HepG2 (cell line): ENCODE measurements around the gene DNAJC4. TPM values are rescaled to one million over a fixed set of nuclear protein-coding genes. Genes with fewer than 3 reads are reported as not detected.
A peak's percentile ranks its signal among the peaks of the same experiment; 100 is the strongest.

ENCODE experiments used
- ARID3A ChIP-seq: IDR thresholded peaks from 2 replicates; pipeline ENCODE4 v1.6.1; 2012; ENCODE audit warnings: low read depth, low read length, improper control_type of control experiment
- E2F1 ChIP-seq: sonication (generic); formaldehyde crosslinking; IDR thresholded peaks from 2 replicates; pipeline ENCODE4 v1.5.0; 2020; ENCODE audit warnings: missing genetic modification reagents
- HMGA1 ChIP-seq: sonication (generic); formaldehyde crosslinking; conservative IDR thresholded peaks from 2 replicates; pipeline ENCODE4 v1.4.0; 2020; ENCODE audit warnings: missing genetic modification reagents
- NONO ChIP-seq, 2 experiments: fragments of 450-650 bp in 1 of 2; sonication (generic) in 1 of 2; formaldehyde crosslinking in 1 of 2; IDR thresholded peaks in 1 of 2; conservative IDR thresholded peaks in 1 of 2; 2 replicates each; pipeline versions ENCODE4 v1.6.1 to v1.8.0; 2017 to 2022; ENCODE audit warnings: mild to moderate bottlenecking in 1 of 2, missing genetic modification reagents in 1 of 2, moderate library complexity in 1 of 2
- POLR2AphosphoS2 ChIP-seq: IDR thresholded peaks from 2 replicates; pipeline ENCODE4 v1.6.1; 2011; ENCODE audit warnings: low read depth, low read length, improper control_type of control experiment
- THAP9 ChIP-seq: sonication (generic); formaldehyde crosslinking; IDR thresholded peaks from 2 replicates; pipeline ENCODE4; 2020; ENCODE audit warnings: missing genetic modification reagents, mild to moderate bottlenecking, borderline replicate concordance
- ZBTB40 ChIP-seq, 2 experiments: fragments of 450-650 bp in 1 of 2; sonication (generic) in 1 of 2; formaldehyde crosslinking in 1 of 2; IDR thresholded peaks; 2 replicates each; pipeline versions ENCODE4 v1.6.1 to v1.8.0; 2016 to 2022; ENCODE audit warnings: antibody characterized with exemption in 1 of 2, mild to moderate bottlenecking in 1 of 2, missing genetic modification reagents in 1 of 2
- ZNF503 ChIP-seq: sonication (generic); formaldehyde crosslinking; IDR thresholded peaks from 2 replicates; pipeline ENCODE4 v1.4.0; 2020; ENCODE audit warnings: missing genetic modification reagents
- polyA plus RNA-seq, 8 experiments: library from polyadenylated mRNA; depleted of rRNA in 3 of 8; stranded (reverse) in 7 of 8; unstranded in 1 of 8; fragments of >200 nt; fragmentation: Illumina TruSeq in 4 of 8; extraction: Trizol in 4 of 8; gene quantifications; 2 replicates each; pipeline versions ENCODE4 v1.2.1 to v1.2.3, GENCODE V29; 2011 to 2016; ENCODE audit warnings: low read depth in 4 of 8, missing spikeins in 1 of 8, mixed read lengths in 1 of 8; ENCODE audit not compliant: insufficient read depth in 1 of 8
- total RNA-seq, 5 experiments: library from RNA; depleted of rRNA; stranded (reverse); fragments of >200 nt; fragmentation: Illumina TruSeq; extraction: Trizol; gene quantifications; 2 replicates each; pipeline ENCODE4 v1.2.3, GENCODE V29; 2016; ENCODE audit warnings: low read depth in 1 of 5

DNAJC4 gene
- total and polyA plus RNA-seq, 2 of the 13 experiments (the other 11 are each of a cell fraction or from before 2014, with no cell fraction given): 10.3 to 60.8 TPM

GRCh38 chr11:64269540-64270220 lies 39.3 kb downstream of the DNAJC4 start (continued):
- TF ChIP-seq E2F1 (0 out of 2 replicates have a peak, but pooled peaks have one; percentile 40), ZBTB40 (IDR thresholded peaks at IDR 0.05) (peak; percentile 95), ZBTB40 (CRISPR knock-in tag; IDR thresholded peaks at IDR 0.05) (peak; percentile 83), ARID3A (no peak), HMGA1 (CRISPR knock-in tag) (no peak), ZNF503 (CRISPR knock-in tag) (no peak), THAP9 (CRISPR knock-in tag) (peak; percentile 93), POLR2AphosphoS2 (no peak), NONO (IDR thresholded peaks at IDR 0.05) (no peak), NONO (CRISPR knock-in tag; conservative IDR thresholded peaks at IDR 0.05) (peak; percentile 63)
